Measurements from ENCODE around the gene FHOD3.

GRCh38 chr18:36465970-36466369 lies 168.5 kb downstream of the FHOD3 start:
- TF ChIP-seq TAF1 (IDR thresholded peaks at IDR 0.05; ENCODE audit: borderline replicate concordance, low read depth, low read length) (no peak), POLR2AphosphoS5 (IDR thresholded peaks at IDR 0.05; ENCODE audit: low read depth, low read length) (no peak)

Measured in GM12892 (cell line).